ENCODE data around the gene NEK6. TPM values are rescaled to one million over a fixed set of nuclear protein-coding genes. Genes with fewer than 3 reads are reported as not detected.
A peak's percentile ranks its signal among the peaks of the same experiment; 100 is the strongest.

The NEK6 gene
- total RNA-seq, 4 donors from 2014 or later = 25.3 to 53.1 (median 43.3) TPM

GRCh38 chr9:124350494-124351263 lies 92.9 kb downstream of the NEK6 start:
- Histone ChIP-seq H3K36me3 (peaks cover 4 to 99% (median 10%) of the 10 kb centered on the region in 3 donors), H3K4me3 (no peak overlapping the region), H3K27me3 (no peaks in the 10 kb centered on the region), H3K27ac (peak overlapping the region in 1 of 4 donors; percentile 32), H3K9me3 (no peaks in the 10 kb centered on the region), H3K4me1 (peaks cover 0 to 20% (median 0%) of the 10 kb centered on the region in 4 donors)
- 87 to 94% methylated on average over 13 to 16 of the region's 16 CpGs for WGBS, 2 donors
- no peak for DNase-seq (ENCODE audit: low spot score in 2 of 2)
- TF ChIP-seq, protein P1, sequence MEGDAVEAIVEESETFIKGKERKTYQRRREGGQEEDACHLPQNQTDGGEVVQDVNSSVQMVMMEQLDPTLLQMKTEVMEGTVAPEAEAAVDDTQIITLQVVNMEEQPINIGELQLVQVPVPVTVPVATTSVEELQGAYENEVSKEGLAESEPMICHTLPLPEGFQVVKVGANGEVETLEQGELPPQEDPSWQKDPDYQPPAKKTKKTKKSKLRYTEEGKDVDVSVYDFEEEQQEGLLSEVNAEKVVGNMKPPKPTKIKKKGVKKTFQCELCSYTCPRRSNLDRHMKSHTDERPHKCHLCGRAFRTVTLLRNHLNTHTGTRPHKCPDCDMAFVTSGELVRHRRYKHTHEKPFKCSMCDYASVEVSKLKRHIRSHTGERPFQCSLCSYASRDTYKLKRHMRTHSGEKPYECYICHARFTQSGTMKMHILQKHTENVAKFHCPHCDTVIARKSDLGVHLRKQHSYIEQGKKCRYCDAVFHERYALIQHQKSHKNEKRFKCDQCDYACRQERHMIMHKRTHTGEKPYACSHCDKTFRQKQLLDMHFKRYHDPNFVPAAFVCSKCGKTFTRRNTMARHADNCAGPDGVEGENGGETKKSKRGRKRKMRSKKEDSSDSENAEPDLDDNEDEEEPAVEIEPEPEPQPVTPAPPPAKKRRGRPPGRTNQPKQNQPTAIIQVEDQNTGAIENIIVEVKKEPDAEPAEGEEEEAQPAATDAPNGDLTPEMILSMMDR (IDR thresholded peaks at IDR 0.05) = no peak
- TF ChIP-seq EP300 (IDR thresholded peaks at IDR 0.05) (no peak), POLR2A (IDR thresholded peaks at IDR 0.05) (no peak)

- Histone ChIP-seq H3K36me3 (peaks cover 4 to 99% (median 10%) of the 10 kb centered on the region in 3 donors), H3K4me3 (no peak overlapping the region), H3K27ac (peak overlapping the region in 1 of 4 donors; percentile 26), H3K4me1 (peaks cover 0 to 26% (median 0%) of the 10 kb centered on the region in 4 donors), H3K9me3 (no peaks in the 10 kb centered on the region), H3K27me3 (no peaks in the 10 kb centered on the region)
- TF ChIP-seq EP300 (IDR thresholded peaks at IDR 0.05) (no peak), POLR2A (IDR thresholded peaks at IDR 0.05) (no peak)
- TF ChIP-seq, protein P1 (IDR thresholded peaks at IDR 0.05) = no peak
- WGBS, 2 donors = 80 to 84% methylated on average over 15 of the region's 15 CpGs
- no peak for DNase-seq (ENCODE audit: low spot score in 2 of 2)
Measured at GRCh38 chr9:124351672-124352468, 94.1 kb downstream of the NEK6 start.

GRCh38 chr9:124352616-124353015 lies 94.9 kb downstream of the NEK6 start:
- H3K27me3 ChIP-seq = no peaks in the 10 kb centered on the region
- 66 to 67% methylated on average over 8 of the region's 8 CpGs for WGBS, 2 donors
- H3K4me3 ChIP-seq = no peak overlapping the region
- TF ChIP-seq POLR2A (IDR thresholded peaks at IDR 0.05) = no peak
- TF ChIP-seq, protein P1 (IDR thresholded peaks at IDR 0.05) = no peak
- DNase-seq (ENCODE audit: low spot score in 2 of 2) = no peak
- H3K9me3 ChIP-seq = no peaks in the 10 kb centered on the region
- H3K27ac ChIP-seq = peak overlapping the region in 2 of 4 donors; percentile 19 to 26
- H3K4me1 ChIP-seq = peaks cover 0 to 30% (median 0%) of the 10 kb centered on the region in 4 donors
- H3K36me3 ChIP-seq = peaks cover 4 to 98% (median 10%) of the 10 kb centered on the region in 3 donors

DNA sequence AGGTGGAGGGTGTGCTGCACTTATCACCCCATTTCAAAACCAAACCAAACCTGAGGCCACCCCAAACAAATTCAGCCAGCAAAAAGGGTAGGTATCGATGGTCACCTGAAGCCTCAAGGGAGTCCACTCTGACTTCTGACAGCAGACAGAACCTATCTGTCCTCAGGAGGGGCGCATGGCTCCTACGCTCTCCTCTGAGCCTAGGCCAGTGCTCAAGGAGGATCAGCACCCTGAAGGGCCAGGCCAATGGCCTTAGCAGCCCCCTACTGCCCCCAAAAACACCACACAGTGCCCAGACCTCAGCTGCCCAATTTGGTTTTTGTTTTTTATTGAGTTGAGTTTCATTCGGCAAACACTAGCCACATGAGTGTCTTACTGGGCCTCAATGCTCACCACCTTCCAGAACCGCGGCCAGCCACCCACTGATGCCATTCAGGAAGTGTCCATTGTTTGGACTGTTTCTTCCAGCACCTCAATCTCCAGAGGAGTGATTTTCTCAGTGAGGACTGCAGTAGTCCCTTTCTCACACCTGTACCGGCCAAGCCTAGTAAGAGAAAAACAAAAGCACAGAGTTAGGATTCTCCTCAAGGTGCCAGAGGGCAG lies 95.5 kb downstream of the NEK6 start:
- DNase-seq (ENCODE audit: low spot score in 2 of 2) = no peak
- peak overlapping the region in 1 of 4 donors; percentile 54 for H3K27ac ChIP-seq
- TF ChIP-seq, protein P1 (IDR thresholded peaks at IDR 0.05) = no peak
- TF ChIP-seq POLR2A (IDR thresholded peaks at IDR 0.05) (no peak), EP300 (IDR thresholded peaks at IDR 0.05) (no peak)
- H3K27me3 ChIP-seq = no peaks in the 10 kb centered on the region
- 85 to 86% methylated on average over 7 of the region's 7 CpGs for WGBS, 2 donors
- H3K4me1 ChIP-seq = peaks cover 0 to 34% (median 0%) of the 10 kb centered on the region in 4 donors
- H3K4me3 ChIP-seq = no peak overlapping the region
- H3K9me3 ChIP-seq = no peaks in the 10 kb centered on the region
- H3K36me3 ChIP-seq = peaks cover 0 to 98% (median 7%) of the 10 kb centered on the region in 3 donors

All from tibial nerve (tissue), 4 donors.